ENCODE measurements around the gene DIPK1B. TPM values are rescaled to one million over a fixed set of nuclear protein-coding genes. Genes with fewer than 3 reads are reported as not detected.

DIPK1B gene
- polyA plus RNA-seq, 3 donors: 0.10 TPM; not detected in 2

- peaks cover 28 to 41% of the 10 kb centered on the region in 2 donors for H3K4me1 ChIP-seq (ENCODE audit: control insufficient read depth in 1 of 2, insufficient read depth in 2 of 2, low read length in 2 of 2)
- peaks cover 45 to 48% of the 10 kb centered on the region in 2 donors for H3K36me3 ChIP-seq (replicated peaks in 1 of 2; ENCODE audit: control insufficient read depth in 1 of 2, insufficient read depth in 2 of 2, low read length in 2 of 2)
- peaks cover 44% of the 10 kb centered on the region for H3K79me2 ChIP-seq (ENCODE audit: insufficient read depth, low read length)
- no peak overlapping the region for H3K4me3 ChIP-seq (replicated peaks in 1 of 3; ENCODE audit: low read depth in 2 of 3, low read length in 3 of 3)
- H2AFZ ChIP-seq (ENCODE audit: insufficient read depth, low read depth, low read length, poor library complexity, severe bottlenecking): no peak overlapping the region
- H3K27ac ChIP-seq (ENCODE audit: low read depth in 1 of 2, low read length in 2 of 2): no peak overlapping the region
- DNase-seq: no peak
- H3K27me3 ChIP-seq (ENCODE audit: control insufficient read depth in 2 of 2, insufficient read depth in 2 of 2, low read length in 2 of 2): peaks cover 0 to 1% of the 10 kb centered on the region in 2 donors
- Mint-ChIP-seq H3K4me3 (no peak overlapping the region), H3K36me3 (peaks cover 31 to 46% of the 10 kb centered on the region in 2 donors), H3K27ac (peak overlapping the region in 1 of 7 donors; percentile 4), H3K9me3 (no peaks in the 10 kb centered on the region), H3K27me3 (ENCODE audit: low read depth in 3 of 3) (peaks cover 0 to 9% (median 3%) of the 10 kb centered on the region in 3 donors), H3K4me1 (peaks cover 37% of the 10 kb centered on the region)
- no peak overlapping the region for H3K4me2 ChIP-seq (replicated peaks; ENCODE audit: extremely low read depth, low read length, poor library complexity, severe bottlenecking)
- WGBS (ENCODE audit: insufficient coverage): 91% methylated on average over 31 of the region's 32 CpGs
- TF ChIP-seq CTCF (IDR thresholded peaks at IDR 0.05): no peak
- intact Hi-C loops (cut with micrococcal nuclease): loop anchor here in 1 of 2 donors (10.0 kb wide), 1 partner anchor 239 kb away; the partner anchor contains the start of gene SEC16A
- no peaks in the 10 kb centered on the region for H3K9me3 ChIP-seq (replicated peaks in 1 of 2; ENCODE audit: control insufficient read depth in 1 of 2, insufficient read depth in 1 of 2, low read length in 2 of 2)
- H3K9ac ChIP-seq (ENCODE audit: insufficient read depth, low read length, poor library complexity, severe bottlenecking): no peak overlapping the region
- H4K20me1 ChIP-seq (ENCODE audit: insufficient read depth, low read length): peaks cover 83% of the 10 kb centered on the region
These were observed 11.1 kb downstream of the DIPK1B start for GRCh38 chr9:136723362-136723976.

GRCh38 chr9:136723989-136724388, 11.6 kb downstream of the DIPK1B start:
- 93% methylated on average over 8 of the region's 8 CpGs for WGBS (ENCODE audit: insufficient coverage)
- Histone ChIP-seq H3K4me3 (replicated peaks in 1 of 3; ENCODE audit: low read depth in 2 of 3, low read length in 3 of 3) (no peak overlapping the region), H3K27ac (ENCODE audit: low read depth in 1 of 2, low read length in 2 of 2) (no peak overlapping the region), H3K27me3 (ENCODE audit: control insufficient read depth in 2 of 2, insufficient read depth in 2 of 2, low read length in 2 of 2) (peaks cover 0 to 3% of the 10 kb centered on the region in 2 donors), H3K36me3 (replicated peaks in 1 of 2; ENCODE audit: control insufficient read depth in 1 of 2, insufficient read depth in 2 of 2, low read length in 2 of 2) (peaks cover 45 to 48% of the 10 kb centered on the region in 2 donors), H3K4me2 (replicated peaks; ENCODE audit: extremely low read depth, low read length, poor library complexity, severe bottlenecking) (no peak overlapping the region), H3K4me1 (ENCODE audit: control insufficient read depth in 1 of 2, insufficient read depth in 2 of 2, low read length in 2 of 2) (peaks cover 29 to 43% of the 10 kb centered on the region in 2 donors), H3K9me3 (replicated peaks in 1 of 2; ENCODE audit: control insufficient read depth in 1 of 2, insufficient read depth in 1 of 2, low read length in 2 of 2) (no peaks in the 10 kb centered on the region), H3K9ac (ENCODE audit: insufficient read depth, low read length, poor library complexity, severe bottlenecking) (no peak overlapping the region), H3K79me2 (ENCODE audit: insufficient read depth, low read length) (peaks cover 47% of the 10 kb centered on the region), H2AFZ (ENCODE audit: insufficient read depth, low read depth, low read length, poor library complexity, severe bottlenecking) (no peak overlapping the region), H4K20me1 (ENCODE audit: insufficient read depth, low read length) (peaks cover 83% of the 10 kb centered on the region)
- no peak for TF ChIP-seq CTCF (IDR thresholded peaks at IDR 0.05)
- no peak overlapping the region for H3K27ac Mint-ChIP-seq
- H3K9me3 Mint-ChIP-seq: no peaks in the 10 kb centered on the region
- no peak overlapping the region for H3K4me3 Mint-ChIP-seq
- H3K36me3 Mint-ChIP-seq: peaks cover 31 to 46% of the 10 kb centered on the region in 2 donors
- peaks cover 0 to 6% (median 3%) of the 10 kb centered on the region in 3 donors for H3K27me3 Mint-ChIP-seq (ENCODE audit: low read depth in 3 of 3)
- intact Hi-C loops (cut with micrococcal nuclease): loop anchor here in 1 of 2 donors (10.0 kb wide), 1 partner anchor 239 kb away; the partner anchor contains the start of gene SEC16A
- DNase-seq: no peak
- peaks cover 36% of the 10 kb centered on the region for H3K4me1 Mint-ChIP-seq

All from CD14-positive monocyte (primary cell).